PC-3 (cell line): ENCODE results near the gene EXOSC5.

ENCODE experiments used
- EZH2 ChIP-seq: fragments of 300-600 bp; sonication (generic); IDR thresholded peaks from one replicate; pipeline ENCODE4 v1.6.1; 2017; ENCODE audit warnings: antibody characterized with exemption, mild to moderate bottlenecking, low read length; ENCODE audit not compliant: unreplicated experiment
- TF ChIP-seq, protein P1 (sequence below): fragments of 300-600 bp; sonication (generic); conservative IDR thresholded peaks from 2 replicates; pipeline ENCODE4 v1.5.1; 2017; ENCODE audit warnings: antibody characterized with exemption, low read depth, mild to moderate bottlenecking, low read length

DNA sequence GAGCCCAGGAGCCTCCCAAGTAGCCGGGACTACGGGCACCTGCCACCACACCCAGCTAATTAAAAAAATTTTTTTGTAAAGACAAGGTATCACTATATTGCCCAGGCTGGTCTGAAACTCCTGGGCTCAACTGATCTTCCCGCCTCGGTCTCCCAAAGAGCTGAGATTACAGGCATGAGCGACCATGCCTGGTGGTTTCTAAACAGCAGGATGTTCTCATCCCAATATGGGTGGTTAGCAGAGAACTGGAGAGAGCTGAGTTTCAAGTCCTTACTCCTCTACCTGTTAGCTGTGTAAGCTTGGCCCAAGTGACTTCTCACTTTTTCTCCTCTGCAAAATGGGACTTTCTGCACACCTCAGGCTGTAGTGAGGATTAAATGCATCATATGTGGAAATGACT lies 12.8 kb downstream of the EXOSC5 start:
- TF ChIP-seq, protein P1, sequence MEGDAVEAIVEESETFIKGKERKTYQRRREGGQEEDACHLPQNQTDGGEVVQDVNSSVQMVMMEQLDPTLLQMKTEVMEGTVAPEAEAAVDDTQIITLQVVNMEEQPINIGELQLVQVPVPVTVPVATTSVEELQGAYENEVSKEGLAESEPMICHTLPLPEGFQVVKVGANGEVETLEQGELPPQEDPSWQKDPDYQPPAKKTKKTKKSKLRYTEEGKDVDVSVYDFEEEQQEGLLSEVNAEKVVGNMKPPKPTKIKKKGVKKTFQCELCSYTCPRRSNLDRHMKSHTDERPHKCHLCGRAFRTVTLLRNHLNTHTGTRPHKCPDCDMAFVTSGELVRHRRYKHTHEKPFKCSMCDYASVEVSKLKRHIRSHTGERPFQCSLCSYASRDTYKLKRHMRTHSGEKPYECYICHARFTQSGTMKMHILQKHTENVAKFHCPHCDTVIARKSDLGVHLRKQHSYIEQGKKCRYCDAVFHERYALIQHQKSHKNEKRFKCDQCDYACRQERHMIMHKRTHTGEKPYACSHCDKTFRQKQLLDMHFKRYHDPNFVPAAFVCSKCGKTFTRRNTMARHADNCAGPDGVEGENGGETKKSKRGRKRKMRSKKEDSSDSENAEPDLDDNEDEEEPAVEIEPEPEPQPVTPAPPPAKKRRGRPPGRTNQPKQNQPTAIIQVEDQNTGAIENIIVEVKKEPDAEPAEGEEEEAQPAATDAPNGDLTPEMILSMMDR, result no peak
- no peak for TF ChIP-seq EZH2
